Body of pancreas (tissue), 4 donors: ENCODE measurements around the gene TBC1D17.

Experiments used
- CTCF ChIP-seq, 7 experiments: fragments of 450-650 bp in 4 of 7; fragments of 200-600 bp in 3 of 7; sonication (generic) in 3 of 7; IDR thresholded peaks; one replicate each; pipeline ENCODE4 v1.5.1; 2016 to 2019; ENCODE audit warnings: antibody characterized with exemption in 7 of 7
- POLR2A ChIP-seq, 3 donors: fragments of 450-650 bp; IDR thresholded peaks; one replicate each; pipeline ENCODE4 v1.6.1; 2016; ENCODE audit warnings: antibody characterized with exemption in 3 of 3, mild to moderate bottlenecking in 2 of 3

- TF ChIP-seq POLR2A (IDR thresholded peaks at IDR 0.05) (peak; percentile 22 to 87 (median 81)), CTCF (IDR thresholded peaks at IDR 0.05) (peak in 3 of 7 experiments; percentile 25 to 59 (median 31))
Observed at GRCh38 chr19:49929611-49930482, 52.3 kb downstream of the TBC1D17 start.
